HG03521 (cell line): ENCODE measurements around the gene SNX8.

Experiments
- ATAC-seq: cut with Tn5 transposase; IDR thresholded peaks from one replicate; pipeline ENCODE4 v1.9.1; 2021; ENCODE audit warnings: mild to moderate bottlenecking, moderate library complexity; ENCODE audit not compliant: unreplicated experiment

The SNX8 gene

GRCh38 chr7:2266911-2267310 lies 47.3 kb downstream of the SNX8 start:
- no peak for ATAC-seq

DNA sequence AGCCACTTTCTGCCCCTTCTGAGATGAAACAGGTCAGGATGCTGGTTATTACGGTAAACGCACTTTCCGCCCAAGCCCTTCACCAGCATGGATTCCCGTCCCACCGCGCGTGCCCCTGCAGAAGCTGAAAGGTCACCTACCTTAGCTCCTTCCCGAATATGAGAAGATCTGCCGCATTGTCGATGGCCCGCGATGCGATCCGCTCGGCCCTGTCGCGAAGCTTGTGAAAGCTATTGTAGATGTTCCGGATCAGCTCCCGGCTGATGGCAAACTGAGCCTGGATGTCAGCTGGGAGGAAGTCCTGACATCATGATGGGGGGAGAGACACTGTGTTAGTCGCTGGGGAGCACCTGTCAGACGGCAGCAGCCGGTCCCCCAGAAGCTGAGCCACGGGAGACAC lies 50.1 kb downstream of the SNX8 start:
- no peak for ATAC-seq

DNA sequence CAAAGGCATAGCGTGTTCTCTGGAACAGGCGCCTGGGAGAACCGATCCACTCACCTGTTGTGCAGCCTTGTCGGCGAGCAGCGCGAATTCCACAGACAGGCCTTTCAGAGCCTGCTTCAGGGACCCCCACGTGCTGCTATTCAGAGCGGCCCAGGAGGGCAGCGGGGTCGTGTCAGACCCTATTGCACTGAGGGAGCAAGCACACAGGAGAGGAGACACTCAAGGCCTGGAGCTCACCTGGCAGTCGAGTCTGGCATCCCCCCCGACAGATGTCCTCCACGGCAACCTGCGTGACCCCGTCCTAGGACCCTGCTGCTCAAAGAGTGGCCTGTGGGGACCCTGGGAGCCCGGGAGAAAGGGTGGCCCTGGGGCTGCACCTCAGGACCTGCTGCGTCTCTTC lies 51.1 kb downstream of the SNX8 start:
- ATAC-seq: no peak

DNA sequence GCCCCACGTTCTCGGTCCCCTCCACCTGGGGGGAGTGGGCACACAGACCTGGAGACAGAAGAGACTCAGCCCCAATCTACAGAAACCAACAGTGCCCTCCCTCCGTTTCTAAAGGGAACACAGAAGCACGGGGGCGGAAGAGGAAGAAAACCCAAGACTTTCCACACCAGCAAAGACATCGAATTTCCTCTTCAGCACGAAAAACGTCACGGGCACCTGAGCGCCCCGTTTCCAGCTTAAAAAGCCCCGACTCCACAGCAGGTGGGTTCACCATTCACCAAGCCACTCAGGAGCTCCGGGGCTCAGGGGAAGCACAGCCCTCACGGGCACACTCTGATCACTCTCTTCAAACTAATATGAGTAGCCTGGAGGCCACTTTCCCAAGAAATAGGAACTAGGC lies 52.6 kb downstream of the SNX8 start:
- no peak for ATAC-seq

DNA sequence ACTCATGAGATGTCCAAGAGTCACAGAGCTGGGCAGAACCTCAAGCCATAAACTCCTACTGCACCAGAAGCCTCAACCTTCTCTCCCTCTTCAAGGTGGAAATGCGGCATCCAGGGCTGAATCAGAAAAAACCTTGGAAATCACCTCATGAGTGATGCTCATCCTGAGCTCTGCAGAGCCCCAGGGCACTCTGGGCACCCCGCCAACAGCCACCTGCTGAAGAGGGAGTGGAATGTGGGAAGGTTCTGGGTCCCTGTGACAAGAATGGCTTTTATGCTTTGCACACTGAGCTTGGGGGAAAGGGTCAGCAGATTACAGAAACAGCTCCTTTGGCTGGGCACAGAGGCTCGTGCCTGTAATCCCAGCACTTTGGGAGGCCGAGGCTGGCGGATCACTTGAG lies 53.4 kb downstream of the SNX8 start:
- no peak for ATAC-seq

DNA sequence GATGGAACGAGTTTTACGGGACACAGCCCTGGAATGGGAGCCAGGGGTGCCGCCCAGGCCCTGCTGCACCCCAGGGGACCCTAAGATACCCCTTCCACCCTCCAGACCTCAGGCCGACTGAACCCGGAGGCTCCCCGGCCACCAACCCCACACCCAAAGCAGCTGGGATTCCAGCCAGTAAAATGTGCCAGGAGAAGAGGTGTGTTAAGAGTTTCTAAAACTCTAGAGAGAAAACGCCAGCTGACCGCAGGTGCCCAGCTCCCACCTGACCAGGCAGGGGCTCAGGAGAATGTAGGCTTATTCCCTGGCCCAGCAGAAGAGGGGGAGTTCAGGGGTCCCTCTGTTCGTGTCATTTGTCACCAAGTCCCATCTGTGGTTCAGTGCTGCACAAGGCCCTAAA lies 54.8 kb downstream of the SNX8 start:
- ATAC-seq: peak; percentile 9

DNA sequence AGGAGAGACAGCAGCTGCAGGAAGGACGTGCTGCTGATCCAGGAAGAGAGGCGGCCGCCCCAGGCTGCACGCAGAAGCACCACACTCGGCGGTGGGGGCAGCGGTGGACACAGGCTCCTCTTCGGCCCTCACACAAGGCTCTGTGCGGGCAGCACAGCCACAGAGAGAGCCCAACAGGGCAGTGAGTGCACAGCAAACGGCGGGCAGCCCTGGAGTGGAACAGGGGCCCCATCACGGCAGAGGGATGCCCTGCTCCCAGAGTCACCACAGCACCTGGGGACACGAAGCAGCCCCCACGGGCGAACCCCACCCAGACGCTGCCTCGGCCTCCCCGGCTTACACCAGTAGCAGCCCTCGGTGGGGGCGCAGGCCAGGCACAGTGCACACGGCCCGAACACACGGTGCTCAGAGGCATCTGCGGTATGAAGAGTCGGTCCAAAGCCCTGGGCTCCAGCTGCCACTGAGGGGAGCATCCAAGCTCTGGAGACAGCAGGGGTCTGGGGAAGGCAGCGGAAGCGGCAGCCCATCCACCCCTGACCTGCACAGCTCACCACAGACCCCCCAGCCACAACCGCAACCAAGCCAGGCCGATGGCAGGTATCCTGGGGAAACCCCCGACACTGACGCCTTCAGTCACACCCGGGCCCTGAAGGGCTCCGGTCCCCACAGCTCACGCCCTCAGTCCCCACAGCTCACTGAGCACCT lies 55.4 kb downstream of the SNX8 start:
- ATAC-seq: peak; percentile 62

GRCh38 chr7:2257651-2258050 lies 56.6 kb downstream of the SNX8 start:
- ATAC-seq: no peak

GRCh38 chr7:2257046-2257551 lies 57.1 kb downstream of the SNX8 start:
- no peak for ATAC-seq

- ATAC-seq: no peak
These were observed 57.8 kb downstream of the SNX8 start for GRCh38 chr7:2256306-2257045.

DNA sequence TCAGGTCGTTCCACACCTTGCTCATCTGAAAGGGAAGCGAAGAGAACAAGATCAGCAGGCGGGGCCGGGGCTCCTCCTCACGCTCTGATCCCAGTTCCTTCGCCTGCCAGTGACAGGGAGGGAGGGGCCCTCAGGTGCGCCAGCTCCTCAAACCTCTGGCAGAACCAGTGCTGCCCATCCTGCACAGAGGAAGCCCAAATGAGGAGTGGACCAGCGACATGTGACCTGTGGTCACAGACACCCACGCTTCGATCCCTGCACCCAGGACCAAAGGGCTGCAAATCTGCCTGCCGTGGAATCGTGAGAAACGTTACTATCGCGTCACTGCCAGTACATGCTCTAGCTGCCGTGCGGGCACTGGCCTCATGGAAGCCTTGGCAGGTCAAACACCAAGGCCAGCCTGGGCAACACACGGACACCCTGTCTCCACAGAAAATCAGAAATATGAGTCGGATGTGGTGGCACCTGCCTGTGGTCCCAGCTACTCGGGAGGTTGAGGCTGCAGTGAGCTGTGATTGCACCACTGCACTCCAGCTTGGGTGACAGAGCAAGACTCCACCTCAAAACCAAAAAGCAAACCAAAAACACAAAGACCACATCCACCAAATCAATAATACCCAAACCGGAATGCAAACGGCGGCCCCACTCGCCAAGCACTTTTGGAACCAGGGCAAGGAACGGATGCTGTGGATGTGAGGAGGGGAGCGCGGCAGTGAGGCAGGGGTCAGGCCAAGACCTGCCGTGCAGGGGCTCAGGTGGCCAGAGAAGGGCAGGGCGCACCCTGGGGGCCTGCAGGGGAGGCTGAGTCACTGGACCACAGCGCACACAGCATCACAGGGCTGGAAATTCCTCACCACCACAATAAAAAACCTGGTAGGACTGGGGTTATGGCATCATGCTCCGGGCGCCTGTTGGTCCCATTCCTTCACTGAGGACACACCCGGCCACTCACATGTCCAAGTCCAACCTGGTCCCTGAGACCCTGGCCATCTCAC lies 58.8 kb downstream of the SNX8 start:
- no peak for ATAC-seq

- no peak for ATAC-seq
These were observed 59.7 kb downstream of the SNX8 start for GRCh38 chr7:2254429-2255144.

DNA sequence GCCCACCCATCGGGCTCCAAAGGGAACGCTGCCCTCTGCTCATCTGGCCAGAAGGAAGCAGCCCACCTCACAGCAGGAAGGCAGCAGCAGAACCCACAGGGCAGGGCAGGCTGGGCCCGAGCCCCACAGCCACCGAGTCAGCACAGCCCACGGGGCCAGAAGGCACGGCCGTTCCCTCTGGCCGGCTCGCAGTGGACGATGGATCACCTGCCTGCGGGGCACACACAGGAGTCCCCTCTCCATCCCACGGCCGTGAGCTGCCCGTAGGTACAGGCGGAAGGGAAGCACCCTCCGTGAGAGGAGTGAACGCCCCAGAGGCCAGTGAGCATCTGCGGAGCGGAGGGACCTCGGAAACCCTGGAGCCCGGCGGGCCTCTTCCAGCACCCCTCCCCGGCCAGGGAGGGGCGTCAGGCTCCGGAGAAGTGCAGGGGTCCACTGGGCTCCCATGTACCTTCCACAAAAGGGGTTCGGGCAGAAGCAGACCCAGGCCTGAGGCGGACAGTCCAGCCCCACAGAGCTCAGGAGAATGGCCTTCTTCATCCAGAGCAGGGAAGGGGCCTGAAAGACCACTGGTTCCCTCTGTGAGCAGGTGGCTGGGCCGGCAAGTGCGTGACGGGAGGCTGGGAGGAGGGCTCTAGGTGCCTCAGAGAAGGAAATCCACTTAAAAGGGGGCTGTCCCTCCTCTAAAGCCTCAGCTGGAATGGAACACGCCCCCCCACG lies 60.6 kb downstream of the SNX8 start:
- ATAC-seq: no peak

GRCh38 chr7:2253021-2253420 lies 61.2 kb downstream of the SNX8 start:
- ATAC-seq: no peak

- no peak for ATAC-seq
These were observed 62.1 kb downstream of the SNX8 start for GRCh38 chr7:2251841-2252771.

DNA sequence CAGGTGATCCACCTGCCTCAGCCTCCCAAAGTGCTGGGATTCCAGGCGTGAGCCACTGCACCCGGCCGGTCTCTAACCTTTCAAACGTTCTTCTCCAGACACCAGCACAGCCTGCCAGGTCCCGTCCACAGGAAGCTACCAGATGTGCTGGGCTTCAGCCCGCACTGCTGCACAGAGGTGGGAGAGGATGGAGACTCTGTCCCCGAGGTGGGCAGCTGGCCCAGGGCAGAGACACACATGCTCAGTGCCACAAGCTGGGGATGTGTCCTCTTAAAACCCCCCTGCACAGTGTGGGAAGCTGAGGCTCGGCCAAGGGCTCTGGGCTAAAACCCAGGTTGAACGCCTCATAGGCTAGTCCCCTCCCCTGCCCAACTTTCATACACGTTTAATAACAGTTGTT lies 62.9 kb downstream of the SNX8 start:
- ATAC-seq: no peak

- no peak for ATAC-seq
These were observed 64.4 kb downstream of the SNX8 start for GRCh38 chr7:2249744-2250323.

- ATAC-seq: no peak
These were observed 65.1 kb downstream of the SNX8 start for GRCh38 chr7:2248984-2249694.
